ENCODE measurements around the gene SLC35F6. TPM values are rescaled to one million over a fixed set of nuclear protein-coding genes. Genes with fewer than 3 reads are reported as not detected.
"Not testable (repeated sequence)": the region's sequence is repeated elsewhere in the genome, so short reads cannot be mapped to it uniquely, and the experiment has no call there.

The SLC35F6 gene
- total RNA-seq, 1 experiment from 2014 or later, result 37.4 TPM

GRCh38 chr2:26782876-26783704, 19.0 kb downstream of the SLC35F6 start:
- no peak for DNase-seq (ENCODE audit: low spot score)

DNA sequence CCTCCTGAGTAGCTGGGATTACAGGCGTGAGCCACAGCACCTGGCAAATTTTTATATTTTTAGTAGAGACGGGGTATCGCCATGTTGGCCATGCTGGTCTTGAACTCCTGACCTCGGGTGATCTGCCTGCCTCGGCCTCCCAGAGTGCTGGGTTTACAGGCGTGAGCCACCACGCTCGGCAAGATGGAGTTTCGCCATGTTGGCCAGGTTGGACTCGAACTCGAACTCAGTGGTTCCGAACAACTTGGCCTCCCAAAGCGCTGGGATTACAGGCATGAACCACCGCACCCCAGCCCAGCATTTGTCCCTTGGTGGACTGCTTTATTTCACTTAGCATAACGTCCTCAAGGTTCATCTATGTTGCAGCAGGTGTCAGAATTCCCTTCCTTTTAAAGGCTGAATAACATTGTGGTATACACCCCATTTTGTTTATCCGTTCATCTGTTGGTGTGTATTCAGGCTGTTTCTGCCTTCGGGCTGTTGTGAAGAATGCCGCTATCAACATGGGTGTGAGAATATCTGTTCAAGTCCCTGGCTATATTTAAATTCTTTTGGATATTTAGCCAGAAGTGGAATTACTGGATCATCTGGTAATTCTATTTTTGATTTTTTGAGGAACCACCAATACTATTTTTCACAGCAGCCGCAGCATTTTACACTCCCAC, 20.6 kb downstream of the SLC35F6 start:
- DNase-seq (ENCODE audit: low spot score), result no peak

DNA sequence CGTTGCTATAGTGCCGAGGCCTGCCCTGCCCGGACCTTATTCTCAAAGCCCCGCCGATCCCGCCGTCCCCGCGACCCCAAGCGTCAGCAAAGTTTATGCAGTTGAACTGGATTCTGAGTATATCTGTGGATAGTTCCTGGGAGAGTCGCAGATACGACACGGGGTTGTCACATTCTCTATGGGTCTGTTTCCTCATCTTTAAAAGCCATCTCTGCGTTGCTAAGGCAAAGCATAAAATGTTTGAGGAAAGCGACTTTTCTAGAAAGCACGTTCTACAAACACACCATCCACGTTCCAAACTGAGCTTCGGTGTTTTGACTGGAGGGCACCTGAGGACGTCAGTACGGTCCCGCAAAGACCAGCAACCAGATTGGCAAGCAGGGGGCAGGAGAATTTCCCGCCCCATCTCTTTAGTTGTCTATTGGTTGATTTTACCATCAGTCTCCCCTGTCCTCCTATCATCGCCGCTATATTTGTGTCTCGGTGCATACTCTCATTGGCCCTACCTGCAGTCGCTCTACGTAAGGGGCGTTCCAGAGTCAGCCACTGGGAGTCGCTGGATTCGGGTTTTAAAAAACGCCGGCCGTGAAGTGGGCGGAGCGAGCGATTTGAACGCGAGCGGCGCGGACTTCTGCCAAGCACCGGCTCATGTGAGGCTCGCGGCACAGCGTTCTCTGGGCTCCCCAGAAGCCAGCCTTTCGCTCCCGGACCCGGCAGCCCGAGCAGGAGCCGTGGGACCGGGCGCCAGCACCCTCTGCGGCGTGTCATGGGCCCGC, 21.5 kb downstream of the SLC35F6 start, which contains the start of gene CENPA:
Gene CENPA, plus strand, starts transcription at position 626 of the 776 bp plus-strand sequence. Its CDS starts 141 bp downstream, at position 767.
- DNase-seq (ENCODE audit: low spot score), result peak; percentile 96

DNA sequence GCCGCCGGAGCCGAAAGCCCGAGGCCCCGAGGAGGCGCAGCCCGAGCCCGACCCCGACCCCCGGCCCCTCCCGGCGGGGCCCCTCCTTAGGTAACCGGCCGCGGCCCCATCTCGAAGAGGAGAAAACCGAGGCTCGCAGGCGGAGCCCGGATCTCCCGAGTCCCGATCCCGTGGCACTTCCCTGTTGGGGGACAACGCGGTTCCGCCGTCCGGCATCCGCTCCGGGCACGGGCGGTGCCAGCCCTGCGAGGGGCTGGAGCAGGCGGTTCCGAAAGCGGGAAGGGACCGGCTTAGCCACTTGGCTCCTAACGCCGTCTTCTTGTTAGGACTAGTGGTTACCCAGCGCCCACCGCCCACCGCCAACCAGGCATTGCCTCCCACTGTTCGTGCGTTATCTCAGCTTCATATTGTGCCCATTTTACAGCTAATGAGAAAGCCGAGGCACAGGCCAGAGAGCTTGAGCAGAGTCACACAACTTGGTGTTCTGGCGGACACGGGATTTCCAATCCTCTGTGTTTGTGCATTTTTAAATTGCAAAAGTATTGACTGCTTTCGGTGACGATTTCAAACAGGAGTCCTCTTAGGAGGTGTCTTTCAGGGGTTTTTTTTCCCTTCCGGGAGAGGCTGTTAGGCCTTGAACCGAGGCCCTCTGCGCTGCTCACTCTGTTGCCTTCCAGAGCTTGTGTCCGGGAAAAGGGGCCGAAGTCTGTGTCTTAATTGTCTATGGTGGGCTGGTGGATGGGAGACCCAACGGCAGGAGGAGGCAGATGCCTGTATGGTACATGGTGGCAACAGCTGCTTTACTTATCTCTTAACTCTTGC, 22.3 kb downstream of the SLC35F6 start:
- DNase-seq (ENCODE audit: low spot score), result no peak

GRCh38 chr2:26792720-26793119, 28.6 kb downstream of the SLC35F6 start:
- no peak for DNase-seq (ENCODE audit: low spot score)

GRCh38 chr2:26793518-26793917, 29.4 kb downstream of the SLC35F6 start:
- no peak for DNase-seq (ENCODE audit: low spot score)

DNA sequence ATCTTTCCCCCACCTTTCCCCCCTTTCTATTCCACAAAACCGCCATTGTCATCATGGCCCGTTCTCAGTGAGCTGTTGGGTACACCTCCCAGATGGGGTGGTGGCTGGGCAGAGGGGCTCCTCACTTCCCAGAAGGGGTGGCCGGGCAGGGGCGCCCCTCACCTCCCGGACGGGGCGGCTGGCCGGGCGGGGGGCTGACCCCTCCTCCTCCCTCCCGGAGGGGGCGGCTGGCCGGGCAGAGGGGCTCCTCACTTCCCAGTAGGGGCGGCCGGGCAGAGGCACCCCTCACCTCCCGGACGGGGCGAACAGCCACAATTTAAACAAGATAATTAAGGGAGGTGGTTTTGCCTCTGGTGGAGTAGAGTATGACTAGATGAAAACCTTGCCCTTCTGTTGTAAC, 31.1 kb downstream of the SLC35F6 start:
- DNase-seq (ENCODE audit: low spot score), result not testable (repeated sequence)

DNA sequence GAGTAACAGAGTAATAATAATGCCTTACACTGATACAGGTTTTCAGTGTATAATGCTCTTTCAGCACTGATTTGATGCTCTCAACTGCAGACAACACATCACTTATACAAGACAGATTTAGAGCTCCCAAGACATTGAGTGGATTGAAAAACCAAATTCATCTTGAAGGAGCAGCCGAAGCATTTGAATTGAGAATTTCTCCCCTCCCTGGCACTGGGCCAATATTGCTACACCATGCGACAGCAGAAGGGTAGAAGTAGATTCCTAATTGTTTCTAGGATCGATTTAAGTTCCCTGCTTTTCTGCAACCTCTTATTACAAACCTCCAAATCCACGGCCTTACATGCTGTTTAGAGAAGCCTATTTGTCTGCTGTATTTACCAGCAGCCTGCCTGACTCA, 37.2 kb downstream of the SLC35F6 start:
- no peak for DNase-seq (ENCODE audit: low spot score)

GRCh38 chr2:26801796-26802195, 37.7 kb downstream of the SLC35F6 start:
- DNase-seq (ENCODE audit: low spot score), result no peak

GRCh38 chr2:26805241-26805676, 41.2 kb downstream of the SLC35F6 start:
- DNase-seq (ENCODE audit: low spot score), result peak; percentile 31

GRCh38 chr2:26807788-26808460, 43.8 kb downstream of the SLC35F6 start:
- no peak for DNase-seq (ENCODE audit: low spot score)

DNA sequence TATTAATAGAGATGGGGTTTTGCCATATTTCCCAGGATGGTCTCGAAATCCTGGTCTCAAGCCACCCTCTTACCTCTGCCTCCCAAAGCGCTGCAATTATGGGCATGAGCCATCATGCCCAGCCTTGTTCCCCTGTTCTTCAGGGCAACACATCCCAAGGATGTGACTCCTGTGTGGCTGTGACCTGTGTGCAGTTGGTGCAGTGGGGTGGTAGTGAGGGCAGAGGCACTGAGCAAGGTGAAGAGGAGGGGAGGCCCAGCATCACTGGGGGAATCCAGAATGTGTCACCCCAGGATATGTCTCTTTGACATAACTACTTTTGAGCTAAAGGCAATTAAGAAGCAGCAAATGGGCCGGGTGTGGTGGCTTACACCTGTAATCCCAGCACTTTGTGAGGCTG, 45.1 kb downstream of the SLC35F6 start:
- no peak for DNase-seq (ENCODE audit: low spot score)

GRCh38 chr2:26809876-26810577, 45.9 kb downstream of the SLC35F6 start:
- no peak for DNase-seq (ENCODE audit: low spot score)

- DNase-seq (ENCODE audit: low spot score), result no peak
Observed at GRCh38 chr2:26811261-26811660, 47.2 kb downstream of the SLC35F6 start.

- DNase-seq (ENCODE audit: low spot score), result no peak
Observed at GRCh38 chr2:26811791-26812694, 48.0 kb downstream of the SLC35F6 start.

GRCh38 chr2:26812731-26813130, 48.6 kb downstream of the SLC35F6 start:
- DNase-seq (ENCODE audit: low spot score), result no peak

GRCh38 chr2:26814072-26814765, 50.1 kb downstream of the SLC35F6 start:
- not testable (repeated sequence) for DNase-seq (ENCODE audit: low spot score)

- no peak for DNase-seq (ENCODE audit: low spot score)
Observed at GRCh38 chr2:26816893-26817292, 52.8 kb downstream of the SLC35F6 start.
